Activated T-helper 1 cell treated with Interleukin-2 at 50 U/mL for 16 hours (primary cell): ENCODE measurements around the gene DUSP10.
A peak's percentile ranks its signal among the peaks of the same experiment; 100 is the strongest.

Source experiments
- DNase-seq: peaks from one replicate; pipeline ENCODE4 v3.0.0-alpha.2; 2020; ENCODE audit warnings: low read depth

DUSP10 gene

GRCh38 chr1:221762121-221762520 lies 20.2 kb upstream of the DUSP10 start:
- DNase-seq: no peak

GRCh38 chr1:221761354-221762002 lies 19.6 kb upstream of the DUSP10 start:
- DNase-seq: no peak

- no peak for DNase-seq
Observed at GRCh38 chr1:221760911-221761310, 19.0 kb upstream of the DUSP10 start.

GRCh38 chr1:221759436-221759835 lies 17.5 kb upstream of the DUSP10 start:
- DNase-seq: no peak

- no peak for DNase-seq
Observed at GRCh38 chr1:221758455-221758854, 16.6 kb upstream of the DUSP10 start.

GRCh38 chr1:221756830-221757551 lies 15.1 kb upstream of the DUSP10 start:
- no peak for DNase-seq

- no peak for DNase-seq
Observed at GRCh38 chr1:221753828-221754188, 11.9 kb upstream of the DUSP10 start.

- DNase-seq: no peak
Observed at GRCh38 chr1:221751226-221751887, 9.5 kb upstream of the DUSP10 start.

GRCh38 chr1:221748981-221749380 lies 7.1 kb upstream of the DUSP10 start:
- DNase-seq: no peak

GRCh38 chr1:221747839-221748238 lies 6.0 kb upstream of the DUSP10 start:
- no peak for DNase-seq

- DNase-seq: no peak
Observed at GRCh38 chr1:221743416-221744208, 1.7 kb upstream of the DUSP10 start.

GRCh38 chr1:221742555-221743415 lies 896 bp upstream of the DUSP10 start:
- DNase-seq: peak; percentile 67

GRCh38 chr1:221740993-221741702 lies 741 bp downstream of the DUSP10 start:
- DNase-seq: no peak

GRCh38 chr1:221740369-221740992 lies 1.4 kb downstream of the DUSP10 start:
- DNase-seq: no peak

GRCh38 chr1:221739677-221740025 lies 2.2 kb downstream of the DUSP10 start:
- no peak for DNase-seq

GRCh38 chr1:221739018-221739676 lies 2.7 kb downstream of the DUSP10 start:
- no peak for DNase-seq

- no peak for DNase-seq
Observed at GRCh38 chr1:221736714-221737113, 5.2 kb downstream of the DUSP10 start.

GRCh38 chr1:221735999-221736398 lies 5.9 kb downstream of the DUSP10 start:
- no peak for DNase-seq

GRCh38 chr1:221734187-221734586 lies 7.7 kb downstream of the DUSP10 start:
- no peak for DNase-seq

GRCh38 chr1:221732052-221732451 lies 9.8 kb downstream of the DUSP10 start:
- DNase-seq: no peak
